HepG2 (cell line): Measurements from ENCODE around the gene SYTL3. TPM values are rescaled to one million over a fixed set of nuclear protein-coding genes. Genes with fewer than 3 reads are reported as not detected.

Experiments used
- ATAC-seq: fragments of 200-7000 bp; cut with Tn5 transposase; 3 replicates; pipeline ENCODE4 v1.9.1; 2020; ENCODE audit warnings: mild to moderate bottlenecking, moderate library complexity
- BruUV-seq: library from RNA; stranded (reverse); fragments of 400-500 nt; replicated peaks from 2 replicates; lab custom pipeline; 2021; lab: Mats Ljungman, UMichigan
- CTCF ChIA-PET: fragments of 300-600 bp; formaldehyde crosslinking; extraction: SDS; loops from one replicate; lab custom pipeline; 2021; ENCODE audit warnings: low total read pairs, inconsistent platforms, low intra/inter-chr PET ratio; lab: Yijun Ruan, JAX
- POLR2A ChIA-PET: fragments of 350-600 bp; sonication (Branson Sonifier 250); formaldehyde crosslinking; loops from one replicate; lab custom pipeline; 2020; ENCODE audit warnings: antibody characterized with exemption, inconsistent platforms; lab: Yijun Ruan, JAX
- DNase-seq: peaks from one replicate; pipeline ENCODE4 v3.0.0-alpha.2; 2015; ENCODE audit warnings: low spot score
- FAIRE-seq: peaks from 3 replicates; lab custom pipeline; 2011; peaks lifted over from hg19 to GRCh38; lab: Jason Lieb, UNC
- H2AFZ ChIP-seq: one replicate; pipeline ENCODE4 v1.6.1; 2011; ENCODE audit warnings: low read length, inconsistent platforms
- H3K27ac ChIP-seq: fragments of 300-600 bp; 3 replicates; pipeline ENCODE4 v1.8.0; 2011; ENCODE audit warnings: mixed run types, mild to moderate bottlenecking, mixed read lengths, low read length, inconsistent platforms; ENCODE audit not compliant: insufficient read depth; ENCODE audit errors: extremely low read length
- H3K27me3 ChIP-seq, 2 experiments: fragments of 200-600 bp in 1 of 2; 2 replicates in 1 of 2; 3 replicates in 1 of 2; pipeline versions ENCODE4 v1.6.0 to v1.8.0; 2011; ENCODE audit warnings: low read length in 2 of 2, mild to moderate bottlenecking in 2 of 2, moderate library complexity in 2 of 2, inconsistent platforms in 1 of 2; ENCODE audit not compliant: insufficient read depth in 2 of 2, control insufficient read depth in 1 of 2
- H3K36me3 ChIP-seq, 2 experiments: fragments of 200-600 bp in 1 of 2; replicated peaks in 1 of 2; 2 replicates in 1 of 2; 3 replicates in 1 of 2; pipeline versions ENCODE4 v1.5.1 to v1.8.0; 2011; ENCODE audit warnings: low read length in 2 of 2, inconsistent platforms in 1 of 2; ENCODE audit not compliant: insufficient read depth in 2 of 2, control insufficient read depth in 1 of 2
- H3K4me1 ChIP-seq: 2 replicates; pipeline ENCODE4 v1.5.1; 2012; ENCODE audit warnings: low read length, inconsistent platforms; ENCODE audit not compliant: insufficient read depth
- H3K4me2 ChIP-seq: 2 replicates; pipeline ENCODE4 v1.6.0; 2011; ENCODE audit warnings: low read depth, low read length, inconsistent platforms
- H3K4me3 ChIP-seq, 3 experiments: fragments of 200-600 bp in 1 of 3; sonication (generic), shearing (Covaris generic) in 1 of 3; replicated peaks in 1 of 3; 2 replicates each; pipeline ENCODE4 v1.5.1; 2011 to 2016; ENCODE audit warnings: low read length in 3 of 3, inconsistent platforms in 2 of 3, low read depth in 2 of 3, mild to moderate bottlenecking in 2 of 3, control low read depth in 1 of 3, mixed read lengths in 1 of 3; ENCODE audit not compliant: insufficient read depth in 1 of 3
- H3K79me2 ChIP-seq: one replicate; pipeline ENCODE4 v1.6.1; 2011; ENCODE audit warnings: low read length, inconsistent platforms; ENCODE audit not compliant: insufficient read depth
- H3K9ac ChIP-seq: 2 replicates; pipeline ENCODE4 v1.6.0; 2011; ENCODE audit warnings: mild to moderate bottlenecking, low read depth, low read length, inconsistent platforms; ENCODE audit not compliant: insufficient read depth
- H3K9me3 ChIP-seq: 2 replicates; pipeline ENCODE4 v1.5.1; 2012; ENCODE audit warnings: mild to moderate bottlenecking, low read length
- H4K20me1 ChIP-seq: 2 replicates; pipeline ENCODE4 v1.6.0; 2011; ENCODE audit warnings: inconsistent platforms, mild to moderate bottlenecking, low read length, moderate library complexity; ENCODE audit not compliant: insufficient read depth
- PRPF4 ChIP-seq: fragments of 200-400 bp; formaldehyde crosslinking; IDR thresholded peaks from 2 replicates; pipeline ENCODE4 v1.6.1; 2016; ENCODE audit warnings: low read length, low read depth; ENCODE audit not compliant: poor library complexity, severe bottlenecking
- RFX1 ChIP-seq: fragments of 450-650 bp; IDR thresholded peaks from 2 replicates; pipeline ENCODE4 v1.6.1; 2017
- SRY ChIP-seq: sonication (generic); formaldehyde crosslinking; IDR thresholded peaks from 2 replicates; pipeline ENCODE4 v1.8.0; 2022; ENCODE audit warnings: mild to moderate bottlenecking, missing genetic modification reagents
- ZBTB38 ChIP-seq: sonication (generic); formaldehyde crosslinking; IDR thresholded peaks from 2 replicates; pipeline ENCODE4 v1.5.1; 2020; ENCODE audit warnings: mild to moderate bottlenecking, missing genetic modification reagents
- ZNF570 ChIP-seq: sonication (generic); formaldehyde crosslinking; IDR thresholded peaks from 2 replicates; pipeline ENCODE4 v1.4.0; 2020; ENCODE audit warnings: mild to moderate bottlenecking, missing genetic modification reagents, borderline replicate concordance
- WGBS: methylation state at CpG from one replicate; pipeline ENCODE4 v1.1.6; 2017; ENCODE audit warnings: low lambda C conversion rate; 5-methylcytosine and 5-hydroxymethylcytosine counted together
- in situ Hi-C: cut with HindIII; loops from 2 replicates; pipeline ENCODE4 v1.10.0; 2017; ENCODE audit warnings: low pct_unique_long_range_greater_than_20kb; ENCODE audit not compliant: extremely low pct_ligation_motif_present
- intact Hi-C: fragments of 100-400 bp; cut with micrococcal nuclease; formaldehyde crosslinking; loops from one replicate; pipeline ENCODE4 v1.10.0; 2022; ENCODE audit not compliant: unreplicated experiment
- polyA plus RNA-seq, 8 experiments: library from polyadenylated mRNA; depleted of rRNA in 3 of 8; stranded (reverse) in 7 of 8; unstranded in 1 of 8; fragments of >200 nt; fragmentation: Illumina TruSeq in 4 of 8; extraction: Trizol in 4 of 8; gene quantifications; 2 replicates each; pipeline versions ENCODE4 v1.2.1 to v1.2.3, GENCODE V29; 2011 to 2016; ENCODE audit warnings: low read depth in 4 of 8, missing spikeins in 1 of 8, mixed read lengths in 1 of 8; ENCODE audit not compliant: insufficient read depth in 1 of 8
- total RNA-seq, 5 experiments: library from RNA; depleted of rRNA; stranded (reverse); fragments of >200 nt; fragmentation: Illumina TruSeq; extraction: Trizol; gene quantifications; 2 replicates each; pipeline ENCODE4 v1.2.3, GENCODE V29; 2016; ENCODE audit warnings: low read depth in 1 of 5
- TF ChIP-seq, protein P1 (sequence below): sonication (generic); formaldehyde crosslinking; IDR thresholded peaks from 2 replicates; pipeline ENCODE4 v1.4.0; 2020; ENCODE audit warnings: mild to moderate bottlenecking, missing genetic modification reagents
- TF ChIP-seq, protein P2 (sequence below): sonication (generic); formaldehyde crosslinking; IDR thresholded peaks from 2 replicates; pipeline ENCODE4 v1.4.0; 2020; ENCODE audit warnings: mild to moderate bottlenecking, missing genetic modification reagents, borderline replicate concordance
- TF ChIP-seq, protein P3 (sequence below): sonication (generic); IDR thresholded peaks from 2 replicates; pipeline ENCODE4 v1.6.1; 2016; ENCODE audit warnings: low read depth, borderline replicate concordance

SYTL3 gene
- total and polyA plus RNA-seq, 2 of the 13 experiments (the other 11 are each of a cell fraction or from before 2014, with no cell fraction given): 0.11 to 0.28 TPM

- Histone ChIP-seq H3K36me3 (no peaks in the 10 kb centered on the region), H3K4me3 (no peak overlapping the region), H3K27me3 (peaks cover 1 to 9% of the 10 kb centered on the region in 2 experiments; a peak in 1 of 5 replicates), H3K27ac (no peak overlapping the region), H3K4me2 (no peak overlapping the region), H3K9me3 (no peaks in the 10 kb centered on the region), H4K20me1 (no peaks in the 10 kb centered on the region), H3K4me1 (peaks cover 5% of the 10 kb centered on the region), H2AFZ (no peak overlapping the region), H3K9ac (no peak overlapping the region), H3K79me2 (no peaks in the 10 kb centered on the region)
- ChIA-PET CTCF (no interaction called here), POLR2A (no interaction called here)
- FAIRE-seq (no peak), ATAC-seq (no peak), DNase-seq (no peak)
- TF ChIP-seq SRY (no peak), ZBTB38 (CRISPR knock-in tag) (no peak), ZNF570 (CRISPR knock-in tag) (no peak), PRPF4 (no peak), RFX1 (no peak)
- TF ChIP-seq, protein P1, sequence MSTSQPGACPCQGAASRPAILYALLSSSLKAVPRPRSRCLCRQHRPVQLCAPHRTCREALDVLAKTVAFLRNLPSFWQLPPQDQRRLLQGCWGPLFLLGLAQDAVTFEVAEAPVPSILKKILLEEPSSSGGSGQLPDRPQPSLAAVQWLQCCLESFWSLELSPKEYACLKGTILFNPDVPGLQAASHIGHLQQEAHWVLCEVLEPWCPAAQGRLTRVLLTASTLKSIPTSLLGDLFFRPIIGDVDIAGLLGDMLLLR: no peak
- TF ChIP-seq, protein P2, sequence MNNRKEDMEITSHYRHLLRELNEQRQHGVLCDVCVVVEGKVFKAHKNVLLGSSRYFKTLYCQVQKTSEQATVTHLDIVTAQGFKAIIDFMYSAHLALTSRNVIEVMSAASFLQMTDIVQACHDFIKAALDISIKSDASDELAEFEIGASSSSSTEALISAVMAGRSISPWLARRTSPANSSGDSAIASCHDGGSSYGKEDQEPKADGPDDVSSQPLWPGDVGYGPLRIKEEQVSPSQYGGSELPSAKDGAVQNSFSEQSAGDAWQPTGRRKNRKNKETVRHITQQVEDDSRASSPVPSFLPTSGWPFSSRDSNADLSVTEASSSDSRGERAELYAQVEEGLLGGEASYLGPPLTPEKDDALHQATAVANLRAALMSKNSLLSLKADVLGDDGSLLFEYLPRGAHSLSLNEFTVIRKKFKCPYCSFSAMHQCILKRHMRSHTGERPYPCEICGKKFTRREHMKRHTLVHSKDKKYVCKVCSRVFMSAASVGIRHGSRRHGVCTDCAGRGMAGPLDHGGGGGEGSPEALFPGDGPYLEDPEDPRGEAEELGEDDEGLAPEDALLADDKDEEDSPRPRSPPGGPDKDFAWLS (CRISPR knock-in tag): no peak
- TF ChIP-seq, protein P3, sequence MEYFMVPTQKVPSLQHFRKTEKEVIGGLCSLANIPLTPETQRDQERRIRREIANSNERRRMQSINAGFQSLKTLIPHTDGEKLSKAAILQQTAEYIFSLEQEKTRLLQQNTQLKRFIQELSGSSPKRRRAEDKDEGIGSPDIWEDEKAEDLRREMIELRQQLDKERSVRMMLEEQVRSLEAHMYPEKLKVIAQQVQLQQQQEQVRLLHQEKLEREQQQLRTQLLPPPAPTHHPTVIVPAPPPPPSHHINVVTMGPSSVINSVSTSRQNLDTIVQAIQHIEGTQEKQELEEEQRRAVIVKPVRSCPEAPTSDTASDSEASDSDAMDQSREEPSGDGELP: no peak
- in situ Hi-C loops (loop anchor here (25.0 kb wide), 1 partner anchor 401 kb away; no protein-coding TSS in a partner anchor), intact Hi-C loops (no loop called here)
- no TSS peak for BruUV-seq
- 60% methylated on average over 10 of the region's 10 CpGs for WGBS
Measured at GRCh38 chr6:158711264-158711663, 61.4 kb downstream of the SYTL3 start.
